IPS DF 4.7 (cell line): ENCODE results near the gene RP2.

Source experiments
- DNase-seq: peaks from one replicate; pipeline ENCODE4 v3.0.0-alpha.2; 2013; ENCODE audit warnings: low spot score; ENCODE audit errors: extremely low read depth

The RP2 gene

GRCh38 chrX:46836701-46837557, at the start of gene RP2:
Gene RP2, plus strand, starts transcription at chrX:46837043. Its CDS starts 58 bp downstream, at chrX:46837101.
- peak; percentile 41 for DNase-seq

GRCh38 chrX:46788902-46789301, 47.9 kb upstream of the RP2 start:
- DNase-seq: no peak

- DNase-seq: no peak
These were observed 44.7 kb upstream of the RP2 start for GRCh38 chrX:46791927-46792809.

- no peak for DNase-seq
These were observed 44.0 kb upstream of the RP2 start for GRCh38 chrX:46792810-46793188.

GRCh38 chrX:46793386-46794143, 43.3 kb upstream of the RP2 start:
- DNase-seq: no peak

GRCh38 chrX:46796574-46797191, 40.2 kb upstream of the RP2 start:
- DNase-seq: no peak

- no peak for DNase-seq
These were observed 33.7 kb upstream of the RP2 start for GRCh38 chrX:46803140-46803539.

GRCh38 chrX:46805270-46805669, 31.6 kb upstream of the RP2 start:
- DNase-seq: no peak

- DNase-seq: no peak
These were observed 25.7 kb upstream of the RP2 start for GRCh38 chrX:46811121-46811520.

GRCh38 chrX:46812445-46812844, 24.4 kb upstream of the RP2 start:
- DNase-seq: no peak

GRCh38 chrX:46814966-46815365, 21.9 kb upstream of the RP2 start:
- DNase-seq: no peak

- DNase-seq: no peak
These were observed 17.7 kb upstream of the RP2 start for GRCh38 chrX:46819136-46819535.

GRCh38 chrX:46820391-46821100, 16.3 kb upstream of the RP2 start:
- DNase-seq: no peak

- DNase-seq: no peak
These were observed 13.4 kb upstream of the RP2 start for GRCh38 chrX:46823481-46823880.

- DNase-seq: no peak
These were observed 5.0 kb upstream of the RP2 start for GRCh38 chrX:46831765-46832327.

GRCh38 chrX:46837558-46838485, 979 bp downstream of the RP2 start:
- no peak for DNase-seq

GRCh38 chrX:46838486-46838870, 1.6 kb downstream of the RP2 start:
- DNase-seq: no peak

- DNase-seq: no peak
These were observed 2.2 kb downstream of the RP2 start for GRCh38 chrX:46838974-46839480.

GRCh38 chrX:46840946-46841345, 4.1 kb downstream of the RP2 start:
- no peak for DNase-seq
